Activated CD4-positive, alpha-beta T cell treated with anti-CD3 and anti-CD28 coated beads, Interleukin-2, amount 10 ng/mL, durations not matched to agents 24 days and 14 days (primary cell): ENCODE measurements around the gene SCRT2. TPM values are rescaled to one million over a fixed set of nuclear protein-coding genes. Genes with fewer than 3 reads are reported as not detected.
"Not testable (repeated sequence)": the region's sequence is repeated elsewhere in the genome, so short reads cannot be mapped to it uniquely, and the experiment has no call there.

ENCODE experiments used
- DNase-seq: peaks from one replicate; pipeline ENCODE4 v3.0.0; 2022
- H3K27ac Mint-ChIP-seq: one replicate; pipeline ENCODE4 v1.8.0; 2022; ENCODE audit warnings: mild to moderate bottlenecking, mixed read lengths
- H3K27me3 Mint-ChIP-seq: one replicate; pipeline ENCODE4 v1.8.0; 2022; ENCODE audit warnings: mixed read lengths
- H3K36me3 Mint-ChIP-seq: one replicate; pipeline ENCODE4 v1.8.0; 2022; ENCODE audit warnings: low read depth, mild to moderate bottlenecking, mixed read lengths
- H3K4me1 Mint-ChIP-seq: one replicate; pipeline ENCODE4 v1.8.0; 2021; ENCODE audit warnings: mixed read lengths
- H3K4me3 Mint-ChIP-seq: one replicate; pipeline ENCODE4 v1.8.0; 2022; ENCODE audit warnings: mild to moderate bottlenecking, moderate library complexity, mixed read lengths
- H3K9me3 Mint-ChIP-seq: one replicate; pipeline ENCODE4 v1.8.0; 2021; ENCODE audit warnings: mixed read lengths
- intact Hi-C: fragments of 100-400 bp; cut with micrococcal nuclease; formaldehyde crosslinking; loops from one replicate; pipeline ENCODE4 v1.15.1; 2023
- total RNA-seq: library from RNA; stranded (reverse); gene quantifications from 2 replicates; pipeline ENCODE4 v1.2.3, GENCODE V29; 2022

SCRT2 gene
- total RNA-seq, 1 donor from 2014 or later = not detected

- H3K4me1 Mint-ChIP-seq, H3K4me3 Mint-ChIP-seq, H3K9me3 Mint-ChIP-seq, intact Hi-C loops, DNase-seq, H3K27ac Mint-ChIP-seq, H3K36me3 Mint-ChIP-seq, H3K27me3 Mint-ChIP-seq: not testable (repeated sequence)
Observed at GRCh38 chr20:693786-694185, 18.2 kb upstream of the SCRT2 start.

- Mint-ChIP-seq H3K4me1 (no peaks in the 10 kb centered on the region), H3K4me3 (no peak overlapping the region), H3K27ac (no peak overlapping the region), H3K9me3 (no peaks in the 10 kb centered on the region), H3K36me3 (no peaks in the 10 kb centered on the region), H3K27me3 (peaks cover 8% of the 10 kb centered on the region)
- no peak for DNase-seq
- intact Hi-C loops = no loop called here
Observed at GRCh38 chr20:692044-692443, 16.4 kb upstream of the SCRT2 start.

GRCh38 chr20:689947-690346 is 14.3 kb upstream of the SCRT2 start:
- Mint-ChIP-seq H3K9me3 (no peaks in the 10 kb centered on the region), H3K36me3 (no peaks in the 10 kb centered on the region), H3K27me3 (peaks cover 8% of the 10 kb centered on the region), H3K4me1 (no peaks in the 10 kb centered on the region), H3K4me3 (no peak overlapping the region), H3K27ac (no peak overlapping the region)
- DNase-seq = no peak
- intact Hi-C loops = no loop called here

GRCh38 chr20:689348-689747 is 13.7 kb upstream of the SCRT2 start:
- no peak overlapping the region for H3K27ac Mint-ChIP-seq
- no peak for DNase-seq
- intact Hi-C loops = no loop called here
- H3K4me1 Mint-ChIP-seq = no peaks in the 10 kb centered on the region
- H3K27me3 Mint-ChIP-seq = peaks cover 8% of the 10 kb centered on the region
- no peak overlapping the region for H3K4me3 Mint-ChIP-seq
- H3K9me3 Mint-ChIP-seq = no peaks in the 10 kb centered on the region
- H3K36me3 Mint-ChIP-seq = no peaks in the 10 kb centered on the region

GRCh38 chr20:688809-689212 is 13.2 kb upstream of the SCRT2 start:
- Mint-ChIP-seq H3K27ac (no peak overlapping the region), H3K36me3 (no peaks in the 10 kb centered on the region), H3K4me3 (no peak overlapping the region), H3K9me3 (no peaks in the 10 kb centered on the region), H3K27me3 (peaks cover 8% of the 10 kb centered on the region), H3K4me1 (no peaks in the 10 kb centered on the region)
- DNase-seq = no peak
- intact Hi-C loops = no loop called here

DNA sequence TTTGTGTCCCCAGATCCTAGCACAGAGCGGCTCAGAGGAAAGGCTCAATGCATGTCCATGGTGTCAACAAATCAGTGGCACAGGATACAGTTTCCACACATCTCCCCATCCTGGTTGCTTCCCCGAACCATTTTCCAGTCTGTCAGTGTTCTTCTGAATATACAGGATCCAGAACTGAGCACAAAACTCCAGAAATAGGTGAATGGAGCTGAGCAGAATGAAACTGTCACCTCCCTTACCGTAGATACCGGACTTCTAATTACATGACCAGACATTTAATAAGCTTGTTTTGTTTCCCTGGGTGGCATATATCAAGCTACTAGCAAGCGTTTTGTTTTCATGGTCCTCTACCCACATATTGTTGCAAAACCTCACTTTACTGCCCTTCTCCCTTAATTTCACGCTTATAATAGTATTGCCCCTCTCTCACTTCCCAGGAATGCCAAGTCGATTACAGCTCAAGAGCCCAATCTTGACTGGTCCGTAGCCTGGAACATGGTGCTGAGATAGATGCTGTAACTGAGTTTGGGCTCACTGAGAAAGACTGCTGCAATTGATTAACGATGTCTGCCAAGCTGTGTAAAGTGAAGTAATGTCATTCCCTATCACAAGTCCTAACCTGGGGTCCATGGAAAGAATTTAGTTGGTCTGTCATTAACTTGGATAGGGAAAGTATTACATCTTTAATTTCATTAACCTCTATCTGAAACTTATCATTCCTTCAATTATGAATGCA is 12.0 kb upstream of the SCRT2 start:
- no peak for DNase-seq
- H3K9me3 Mint-ChIP-seq = no peaks in the 10 kb centered on the region
- H3K27me3 Mint-ChIP-seq = peaks cover 8% of the 10 kb centered on the region
- no peaks in the 10 kb centered on the region for H3K36me3 Mint-ChIP-seq
- intact Hi-C loops = no loop called here
- no peak overlapping the region for H3K27ac Mint-ChIP-seq
- no peaks in the 10 kb centered on the region for H3K4me1 Mint-ChIP-seq
- no peak overlapping the region for H3K4me3 Mint-ChIP-seq

DNA sequence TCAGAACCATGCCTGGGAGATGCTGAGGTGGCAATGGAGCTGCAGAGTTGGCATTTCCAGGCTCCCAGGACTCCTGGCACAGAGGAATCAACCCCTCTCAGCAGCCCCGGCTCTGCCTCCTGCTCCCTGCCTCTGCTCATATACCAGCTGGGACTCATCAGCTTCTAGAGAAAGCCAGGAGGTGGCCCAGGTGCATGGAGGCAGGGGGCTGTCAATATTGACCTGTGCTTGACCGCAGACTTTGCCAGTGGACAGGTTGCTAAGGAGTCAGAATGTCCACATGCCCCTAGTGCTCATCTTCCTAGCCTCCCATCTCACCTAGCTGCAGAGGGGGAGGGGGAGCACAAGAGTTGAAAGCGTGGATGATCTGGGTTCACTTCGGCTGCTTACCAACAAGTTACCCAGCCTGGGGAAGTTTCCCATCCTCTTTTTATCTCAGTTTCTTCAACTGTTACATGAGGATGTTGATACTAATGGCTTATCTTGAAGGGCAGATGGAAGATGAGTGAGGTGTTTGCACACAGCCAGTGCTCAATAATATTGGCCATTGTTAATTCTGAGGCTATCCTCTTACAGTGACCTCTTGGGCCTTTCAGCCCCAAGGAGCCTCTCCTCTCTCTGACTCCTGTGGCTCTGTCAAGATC is 9.2 kb upstream of the SCRT2 start:
- intact Hi-C loops = no loop called here
- no peaks in the 10 kb centered on the region for H3K9me3 Mint-ChIP-seq
- DNase-seq = no peak
- H3K36me3 Mint-ChIP-seq = no peaks in the 10 kb centered on the region
- no peak overlapping the region for H3K27ac Mint-ChIP-seq
- H3K4me3 Mint-ChIP-seq = no peak overlapping the region
- no peaks in the 10 kb centered on the region for H3K27me3 Mint-ChIP-seq
- no peaks in the 10 kb centered on the region for H3K4me1 Mint-ChIP-seq

GRCh38 chr20:682123-682522 is 6.5 kb upstream of the SCRT2 start:
- H3K4me1 Mint-ChIP-seq = no peaks in the 10 kb centered on the region
- no peak overlapping the region for H3K27ac Mint-ChIP-seq
- no peaks in the 10 kb centered on the region for H3K9me3 Mint-ChIP-seq
- no peak overlapping the region for H3K4me3 Mint-ChIP-seq
- intact Hi-C loops = no loop called here
- no peaks in the 10 kb centered on the region for H3K36me3 Mint-ChIP-seq
- DNase-seq = no peak
- H3K27me3 Mint-ChIP-seq = peaks cover 18% of the 10 kb centered on the region

- Mint-ChIP-seq H3K4me1 (peaks cover 4% of the 10 kb centered on the region), H3K27me3 (peaks cover 27% of the 10 kb centered on the region), H3K9me3 (peaks cover 3% of the 10 kb centered on the region), H3K27ac (no peak overlapping the region), H3K36me3 (no peaks in the 10 kb centered on the region), H3K4me3 (no peak overlapping the region)
- DNase-seq = no peak
- intact Hi-C loops = no loop called here
Observed at GRCh38 chr20:680638-681187, 5.1 kb upstream of the SCRT2 start.

GRCh38 chr20:677957-678356 is 2.4 kb upstream of the SCRT2 start:
- peaks cover 3% of the 10 kb centered on the region for H3K9me3 Mint-ChIP-seq
- H3K4me3 Mint-ChIP-seq = no peak overlapping the region
- no peaks in the 10 kb centered on the region for H3K36me3 Mint-ChIP-seq
- peaks cover 5% of the 10 kb centered on the region for H3K4me1 Mint-ChIP-seq
- no peak for DNase-seq
- no peak overlapping the region for H3K27ac Mint-ChIP-seq
- intact Hi-C loops = no loop called here
- H3K27me3 Mint-ChIP-seq = peaks cover 48% of the 10 kb centered on the region

- H3K4me1 Mint-ChIP-seq = peaks cover 5% of the 10 kb centered on the region
- no peak overlapping the region for H3K4me3 Mint-ChIP-seq
- no peak overlapping the region for H3K27ac Mint-ChIP-seq
- intact Hi-C loops = no loop called here
- peaks cover 3% of the 10 kb centered on the region for H3K9me3 Mint-ChIP-seq
- DNase-seq = no peak
- H3K36me3 Mint-ChIP-seq = no peaks in the 10 kb centered on the region
- H3K27me3 Mint-ChIP-seq = peaks cover 56% of the 10 kb centered on the region
Observed at GRCh38 chr20:676967-677366, 1.4 kb upstream of the SCRT2 start.

GRCh38 chr20:676315-676937 is 824 bp upstream of the SCRT2 start:
- intact Hi-C loops = no loop called here
- H3K27me3 Mint-ChIP-seq = peaks cover 61% of the 10 kb centered on the region
- H3K9me3 Mint-ChIP-seq = peaks cover 3% of the 10 kb centered on the region
- peaks cover 5% of the 10 kb centered on the region for H3K4me1 Mint-ChIP-seq
- no peaks in the 10 kb centered on the region for H3K36me3 Mint-ChIP-seq
- no peak overlapping the region for H3K27ac Mint-ChIP-seq
- no peak for DNase-seq
- H3K4me3 Mint-ChIP-seq = no peak overlapping the region

GRCh38 chr20:675033-675452 is 559 bp downstream of the SCRT2 start:
- Mint-ChIP-seq H3K36me3 (no peaks in the 10 kb centered on the region), H3K9me3 (peaks cover 3% of the 10 kb centered on the region), H3K4me1 (peaks cover 5% of the 10 kb centered on the region), H3K4me3 (no peak overlapping the region), H3K27ac (no peak overlapping the region), H3K27me3 (peaks cover 70% of the 10 kb centered on the region)
- DNase-seq = no peak
- intact Hi-C loops = no loop called here

DNA sequence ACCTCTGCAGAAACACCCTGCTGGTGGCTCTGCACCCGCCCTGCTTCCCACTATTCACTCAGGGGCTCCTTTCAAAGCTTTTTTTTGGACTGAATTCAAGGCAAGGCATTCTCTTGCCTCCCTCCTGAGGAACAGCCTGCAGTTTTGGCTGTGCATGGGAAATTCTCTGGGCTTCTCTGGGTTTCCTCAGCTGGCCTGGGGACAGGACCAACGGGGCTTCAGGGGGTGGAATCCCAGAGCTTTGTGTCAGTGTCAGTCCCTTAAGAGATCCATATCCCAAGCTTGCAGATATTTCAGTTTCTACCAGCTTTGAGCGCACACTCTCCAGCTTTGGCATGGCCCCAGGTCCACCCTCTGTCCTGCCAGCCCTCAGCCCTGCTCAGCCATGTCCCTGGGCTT is 2.0 kb downstream of the SCRT2 start:
- intact Hi-C loops = no loop called here
- Mint-ChIP-seq H3K27ac (no peak overlapping the region), H3K4me3 (no peak overlapping the region), H3K36me3 (no peaks in the 10 kb centered on the region), H3K27me3 (peaks cover 66% of the 10 kb centered on the region), H3K4me1 (peaks cover 5% of the 10 kb centered on the region), H3K9me3 (peaks cover 3% of the 10 kb centered on the region)
- no peak for DNase-seq
